Endothelial cell of umbilical vein (primary cell): ENCODE results near the gene UBE2F. TPM values are rescaled to one million over a fixed set of nuclear protein-coding genes. Genes with fewer than 3 reads are reported as not detected.

ENCODE experiments used
- BruUV-seq: library from RNA; stranded (reverse); fragments of 400-500 nt; replicated peaks from 2 replicates; lab custom pipeline; 2021; lab: Mats Ljungman, UMichigan
- CTCF ChIA-PET: fragments of 300-600, 350-600 bp; sonication (Branson Sonifier 250); formaldehyde crosslinking; loops from one replicate; lab custom pipeline; 2021; ENCODE audit warnings: antibody characterized with exemption, inconsistent platforms; lab: Charles Lee
- POLR2A ChIA-PET: fragments of 300-600, 350-600 bp; sonication (Branson Sonifier 250); formaldehyde crosslinking; loops from one replicate; lab custom pipeline; 2021; ENCODE audit warnings: antibody characterized with exemption, inconsistent platforms; lab: Charles Lee
- DNase-seq: peaks from one replicate; pipeline ENCODE4 v3.0.0-alpha.2; 2011; ENCODE audit warnings: low read depth, low spot score
- FAIRE-seq: peaks from 2 replicates; lab custom pipeline; 2011; peaks lifted over from hg19 to GRCh38; lab: Jason Lieb, UNC
- H2AFZ ChIP-seq: 2 replicates; pipeline ENCODE4 v1.6.0; 2012; ENCODE audit warnings: low read depth, low read length, control low read depth, inconsistent platforms
- H3K27ac ChIP-seq: 2 replicates; pipeline ENCODE4 v1.5.1; 2011; ENCODE audit warnings: low read depth, mild to moderate bottlenecking, control low read depth, low read length, moderate library complexity; ENCODE audit not compliant: insufficient read depth
- H3K27me3 ChIP-seq, 2 experiments: 2 replicates each; pipeline versions ENCODE4 v1.6.0 to v1.6.1; 2011; ENCODE audit warnings: low read length in 2 of 2, mixed read lengths in 1 of 2; ENCODE audit not compliant: control insufficient read depth in 2 of 2, insufficient read depth in 2 of 2
- H3K36me3 ChIP-seq, 2 experiments: 2 replicates in 1 of 2; 3 replicates in 1 of 2; pipeline ENCODE4 v1.5.1; 2011; ENCODE audit warnings: low read length in 2 of 2, mild to moderate bottlenecking in 1 of 2, moderate library complexity in 1 of 2; ENCODE audit not compliant: control insufficient read depth in 2 of 2, insufficient read depth in 2 of 2; ENCODE audit errors: extremely low read depth in 1 of 2
- H3K4me1 ChIP-seq: 3 replicates; pipeline ENCODE4 v1.5.1; 2011; ENCODE audit warnings: mild to moderate bottlenecking, low read length; ENCODE audit not compliant: control insufficient read depth, insufficient read depth; ENCODE audit errors: extremely low read depth
- H3K4me2 ChIP-seq: 2 replicates; pipeline ENCODE4 v1.6.1; 2011; ENCODE audit warnings: low read length, control low read depth, mixed read lengths; ENCODE audit not compliant: insufficient read depth
- H3K4me3 ChIP-seq, 3 experiments: fragments of 200-600 bp in 1 of 3; sonication (generic), shearing (Covaris generic) in 1 of 3; replicated peaks in 1 of 3; 2 replicates each; pipeline ENCODE4 v1.5.1; 2011 to 2016; ENCODE audit warnings: control low read depth in 3 of 3, low read length in 3 of 3, mild to moderate bottlenecking in 2 of 3, inconsistent platforms in 1 of 3, low read depth in 1 of 3, moderate library complexity in 1 of 3; ENCODE audit not compliant: insufficient read depth in 1 of 3
- H3K79me2 ChIP-seq: 2 replicates; pipeline ENCODE4 v1.6.0; 2012; ENCODE audit warnings: low read length, inconsistent platforms; ENCODE audit not compliant: control insufficient read depth, insufficient read depth
- H3K9ac ChIP-seq: replicated peaks from 2 replicates; pipeline ENCODE3; 2011; ENCODE audit warnings: low read length, control low read depth; ENCODE audit not compliant: insufficient read depth; ENCODE audit errors: extremely low read depth
- H3K9me1 ChIP-seq: replicated peaks from 3 replicates; pipeline ENCODE4 v1.6.0; 2011; ENCODE audit warnings: mild to moderate bottlenecking, low read length; ENCODE audit not compliant: control insufficient read depth, insufficient read depth; ENCODE audit errors: extremely low read depth
- H3K9me3 ChIP-seq: replicated peaks from 2 replicates; pipeline ENCODE4 v1.5.1; 2012; ENCODE audit warnings: low read length, inconsistent platforms; ENCODE audit not compliant: control insufficient read depth, insufficient read depth
- H4K20me1 ChIP-seq: replicated peaks from 2 replicates; pipeline ENCODE3; 2011; ENCODE audit warnings: mild to moderate bottlenecking, low read length; ENCODE audit not compliant: control insufficient read depth, insufficient read depth; ENCODE audit errors: extremely low read depth
- EZH2 ChIP-seq: IDR thresholded peaks from 2 replicates; pipeline ENCODE4 v1.6.1; 2012; ENCODE audit warnings: borderline replicate concordance, low read depth, mild to moderate bottlenecking, moderate library complexity, low read length, inconsistent platforms; ENCODE audit not compliant: severe bottlenecking
- FOS ChIP-seq: IDR thresholded peaks from 2 replicates; pipeline ENCODE4 v1.6.1; 2011; ENCODE audit warnings: mild to moderate bottlenecking, low read length, moderate library complexity, borderline replicate concordance; ENCODE audit not compliant: insufficient read depth
- GATA2 ChIP-seq: IDR thresholded peaks from 2 replicates; pipeline ENCODE4 v1.7.0; 2011; ENCODE audit warnings: low read depth, mild to moderate bottlenecking, moderate library complexity, mixed read lengths, low read length; ENCODE audit not compliant: insufficient read length, insufficient read depth
- JUN ChIP-seq: IDR thresholded peaks from 2 replicates; pipeline ENCODE4 v1.6.1; 2011; ENCODE audit warnings: borderline replicate concordance, low read depth; ENCODE audit not compliant: insufficient read length, insufficient read depth
- MYC ChIP-seq: IDR thresholded peaks from one replicate; pipeline ENCODE4 v1.6.1; 2011; ENCODE audit warnings: mild to moderate bottlenecking, low read depth, low read length
- POLR2A ChIP-seq: IDR thresholded peaks from 2 replicates; pipeline ENCODE4 v1.6.1; 2012; ENCODE audit warnings: low read depth, mild to moderate bottlenecking, control low read depth, low read length
- POLR2AphosphoS5 ChIP-seq: IDR thresholded peaks from 2 replicates; pipeline ENCODE4 v1.6.1; 2012; ENCODE audit warnings: low read depth, mild to moderate bottlenecking, control low read depth, low read length, moderate library complexity; ENCODE audit not compliant: insufficient read depth
- dilution Hi-C: fragments of 300-500 bp; cut with MboI; formaldehyde crosslinking; loops from one replicate; pipeline ENCODE4 v1.15.0; 2019; ENCODE audit warnings: low sequenced_read_pairs; ENCODE audit not compliant: extremely low pct_ligation_motif_present
- intact Hi-C: fragments of 100-400 bp; cut with micrococcal nuclease; formaldehyde crosslinking; loops from one replicate; pipeline ENCODE4 v1.10.0; 2022
- polyA plus RNA-seq, 4 experiments: library from polyadenylated mRNA; depleted of rRNA in 3 of 4; stranded (reverse) in 3 of 4; unstranded in 1 of 4; fragments of >200 nt; gene quantifications; 2 replicates each; pipeline versions ENCODE4 v1.2.1 to v1.2.3, GENCODE V29; 2011 to 2012; ENCODE audit warnings: missing spikeins in 1 of 4
- total RNA-seq: library from RNA; stranded (reverse); gene quantifications from 2 replicates; pipeline ENCODE4 v1.2.3, GENCODE V29; 2021
- TF ChIP-seq, protein P1 (sequence below): IDR thresholded peaks from 2 replicates; pipeline ENCODE4 v1.6.1; 2011; ENCODE audit not compliant: insufficient read depth, insufficient read length
- TF ChIP-seq, protein P2 (sequence below), 2 donors: IDR thresholded peaks; 1 replicate in 1 of 2; 2 replicates in 1 of 2; pipeline ENCODE4 v1.5.1; 2011; ENCODE audit warnings: low read length in 2 of 2, mild to moderate bottlenecking in 2 of 2, moderate library complexity in 2 of 2, control low read depth in 1 of 2, inconsistent platforms in 1 of 2, low read depth in 1 of 2; ENCODE audit not compliant: insufficient read depth in 1 of 2; ENCODE audit errors: extremely low read depth in 1 of 2

UBE2F gene
- total and polyA plus RNA-seq, 2 donors (not counting 3 experiments of a cell fraction or from before 2014, with no cell fraction given): 42.3 to 45.6 TPM

- H3K79me2 ChIP-seq: peaks cover 9% of the 10 kb centered on the region
- FAIRE-seq (no peak), DNase-seq (no peak)
- BruUV-seq: no TSS peak
- dilution Hi-C loops (no loop called here), intact Hi-C loops (no loop called here)
- no peaks in the 10 kb centered on the region for H4K20me1 ChIP-seq
- no peaks in the 10 kb centered on the region for H3K9me3 ChIP-seq
- no peaks in the 10 kb centered on the region for H3K9me1 ChIP-seq
- ChIA-PET CTCF (no interaction called here), POLR2A (no interaction called here)
- H3K4me1 ChIP-seq: no peaks in the 10 kb centered on the region
- H3K4me2 ChIP-seq: no peak overlapping the region
- TF ChIP-seq MYC (no peak), FOS (no peak), POLR2AphosphoS5 (no peak)
- H3K27ac ChIP-seq: no peak overlapping the region
- no peak overlapping the region for H3K4me3 ChIP-seq
- H3K36me3 ChIP-seq: peaks cover 0 to 6% of the 10 kb centered on the region in 2 experiments
- no peaks in the 10 kb centered on the region for H3K27me3 ChIP-seq
- H2AFZ ChIP-seq: no peak overlapping the region
- no peak overlapping the region for H3K9ac ChIP-seq
These were observed 10.6 kb downstream of the UBE2F start for GRCh38 chr2:237977380-237977779.

DNA sequence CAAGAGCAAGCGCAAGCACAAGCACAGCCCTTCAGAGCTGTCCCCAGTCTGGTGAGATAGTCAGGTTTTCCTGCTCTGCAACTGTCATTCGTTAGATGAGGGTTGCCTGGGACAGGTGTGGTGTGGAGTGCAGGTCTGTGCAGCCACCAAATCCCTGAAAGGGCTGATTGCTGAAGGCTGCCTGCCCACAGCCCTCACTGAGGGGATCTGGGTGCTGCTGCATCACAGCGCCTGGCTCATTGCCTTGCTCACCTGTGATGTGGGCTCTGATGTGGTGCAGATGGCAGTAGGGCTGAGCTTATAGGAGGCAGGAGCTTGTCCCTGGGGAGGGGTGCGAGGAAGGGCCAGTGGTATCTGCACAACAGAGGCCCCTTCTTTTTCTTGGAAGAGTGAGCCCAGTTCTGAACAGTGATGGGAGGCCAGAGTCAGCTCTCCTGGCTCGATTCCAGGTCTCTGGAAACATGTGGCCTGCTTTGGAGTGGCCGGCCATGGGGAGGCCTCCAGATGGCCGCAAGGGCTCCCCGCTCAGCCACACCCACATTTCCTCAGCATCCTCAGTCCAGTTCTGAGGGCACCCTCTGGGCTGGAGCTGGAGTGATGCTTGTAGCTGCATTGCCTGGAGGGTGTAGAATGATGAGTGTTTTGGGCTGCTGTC lies 11.4 kb downstream of the UBE2F start:
- no TSS peak for BruUV-seq
- Histone ChIP-seq H3K36me3 (peaks cover 0 to 6% of the 10 kb centered on the region in 2 experiments), H4K20me1 (no peaks in the 10 kb centered on the region), H3K9me3 (no peaks in the 10 kb centered on the region), H3K27me3 (no peaks in the 10 kb centered on the region), H2AFZ (no peak overlapping the region), H3K79me2 (peaks cover 9% of the 10 kb centered on the region), H3K9ac (no peak overlapping the region), H3K9me1 (no peaks in the 10 kb centered on the region), H3K4me3 (no peak overlapping the region), H3K27ac (no peak overlapping the region), H3K4me2 (no peak overlapping the region), H3K4me1 (no peaks in the 10 kb centered on the region)
- TF ChIP-seq EZH2 (no peak), FOS (no peak), JUN (no peak), POLR2A (no peak), MYC (no peak), POLR2AphosphoS5 (no peak), GATA2 (no peak)
- TF ChIP-seq, protein P1, sequence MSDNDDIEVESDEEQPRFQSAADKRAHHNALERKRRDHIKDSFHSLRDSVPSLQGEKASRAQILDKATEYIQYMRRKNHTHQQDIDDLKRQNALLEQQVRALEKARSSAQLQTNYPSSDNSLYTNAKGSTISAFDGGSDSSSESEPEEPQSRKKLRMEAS: no peak
- TF ChIP-seq, protein P2, sequence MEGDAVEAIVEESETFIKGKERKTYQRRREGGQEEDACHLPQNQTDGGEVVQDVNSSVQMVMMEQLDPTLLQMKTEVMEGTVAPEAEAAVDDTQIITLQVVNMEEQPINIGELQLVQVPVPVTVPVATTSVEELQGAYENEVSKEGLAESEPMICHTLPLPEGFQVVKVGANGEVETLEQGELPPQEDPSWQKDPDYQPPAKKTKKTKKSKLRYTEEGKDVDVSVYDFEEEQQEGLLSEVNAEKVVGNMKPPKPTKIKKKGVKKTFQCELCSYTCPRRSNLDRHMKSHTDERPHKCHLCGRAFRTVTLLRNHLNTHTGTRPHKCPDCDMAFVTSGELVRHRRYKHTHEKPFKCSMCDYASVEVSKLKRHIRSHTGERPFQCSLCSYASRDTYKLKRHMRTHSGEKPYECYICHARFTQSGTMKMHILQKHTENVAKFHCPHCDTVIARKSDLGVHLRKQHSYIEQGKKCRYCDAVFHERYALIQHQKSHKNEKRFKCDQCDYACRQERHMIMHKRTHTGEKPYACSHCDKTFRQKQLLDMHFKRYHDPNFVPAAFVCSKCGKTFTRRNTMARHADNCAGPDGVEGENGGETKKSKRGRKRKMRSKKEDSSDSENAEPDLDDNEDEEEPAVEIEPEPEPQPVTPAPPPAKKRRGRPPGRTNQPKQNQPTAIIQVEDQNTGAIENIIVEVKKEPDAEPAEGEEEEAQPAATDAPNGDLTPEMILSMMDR (IDR thresholded peaks at IDR 0.05; ENCODE audit: extremely low read depth in 1 of 2, insufficient read depth in 1 of 2, low read depth in 1 of 2, low read length in 2 of 2): no peak
- dilution Hi-C loops (no loop called here), intact Hi-C loops (no loop called here)
- ChIA-PET POLR2A (no interaction called here), CTCF (interaction anchor here (0.8 kb wide), 1 partner anchor 406 kb away, joined by 3 read pairs; no protein-coding TSS in a partner anchor)
- DNase-seq: no peak
- FAIRE-seq: no peak
